Tibial artery (tissue), 4 donors: ENCODE measurements around the gene RHBDD1.
A peak's percentile ranks its signal among the peaks of the same experiment; 100 is the strongest.

ENCODE experiments used
- DNase-seq, 2 donors: peaks; one replicate each; pipeline ENCODE4 v3.0.0-alpha.2; 2019
- H3K27ac ChIP-seq, 2 donors: fragments of 200-600 bp; sonication (generic) in 1 of 2; 1 replicate in 1 of 2; 2 replicates in 1 of 2; pipeline ENCODE4 v1.5.1; 2018 to 2019; ENCODE audit warnings: mild to moderate bottlenecking in 1 of 2
- H3K27me3 ChIP-seq, 2 donors: fragments of 200-600 bp; sonication (generic) in 1 of 2; one replicate each; pipeline versions ENCODE4 v1.5.1 to v1.6.0; 2016 to 2019
- H3K36me3 ChIP-seq, 3 donors: fragments of 200-600 bp; sonication (generic) in 2 of 3; one replicate each; pipeline ENCODE4 v1.5.1; 2016 to 2019; ENCODE audit warnings: mild to moderate bottlenecking in 2 of 3
- H3K4me1 ChIP-seq, 4 donors: fragments of 200-600 bp; sonication (generic) in 2 of 4; 1 replicate in 3 of 4; 2 replicates in 1 of 4; pipeline ENCODE4 v1.5.1; 2016 to 2019
- H3K4me3 ChIP-seq, 2 donors: fragments of 200-600 bp; sonication (generic) in 1 of 2; 1 replicate in 1 of 2; 2 replicates in 1 of 2; pipeline ENCODE4 v1.5.1; 2018 to 2019; ENCODE audit warnings: mild to moderate bottlenecking in 2 of 2
- H3K9me3 ChIP-seq, 3 donors: fragments of 200-600 bp; sonication (generic) in 1 of 3; one replicate each; pipeline ENCODE4 v1.5.1; 2016 to 2019
- CTCF ChIP-seq, 2 experiments: fragments of 200-600 bp in 1 of 2; fragments of 450-650 bp in 1 of 2; IDR thresholded peaks; one replicate each; pipeline ENCODE4 v1.5.1; 2017 to 2019; ENCODE audit warnings: antibody characterized with exemption in 2 of 2, mild to moderate bottlenecking in 1 of 2, moderate library complexity in 1 of 2
- intact Hi-C: fragments of 100-400 bp; cut with DNase I; formaldehyde crosslinking; loops from one replicate; pipeline ENCODE4 v1.15.0; 2023; ENCODE audit warnings: low total_unique reads

RHBDD1 gene

GRCh38 chr2:226794751-226795171, 41.1 kb upstream of the RHBDD1 start:
- Histone ChIP-seq H3K27ac (peak overlapping the region; percentile 88 to 96), H3K27me3 (no peaks in the 10 kb centered on the region), H3K9me3 (no peaks in the 10 kb centered on the region), H3K4me1 (peaks cover 0 to 74% (median 51%) of the 10 kb centered on the region in 4 donors), H3K36me3 (peaks cover 0 to 28% (median 19%) of the 10 kb centered on the region in 3 donors), H3K4me3 (peak overlapping the region; percentile 44 to 45)
- no peak for TF ChIP-seq CTCF (IDR thresholded peaks at IDR 0.05)
- intact Hi-C loops, result loop anchor here (5.0 to 10.0 kb wide), 2 partner anchors 132 to 320 kb away; no protein-coding TSS in a partner anchor
- no peak for DNase-seq

GRCh38 chr2:226795281-226796011, 40.4 kb upstream of the RHBDD1 start:
- DNase-seq, result peak; percentile 23 to 68
- Histone ChIP-seq H3K36me3 (peaks cover 0 to 28% (median 19%) of the 10 kb centered on the region in 3 donors), H3K4me1 (peaks cover 0 to 72% (median 52%) of the 10 kb centered on the region in 4 donors), H3K9me3 (no peaks in the 10 kb centered on the region), H3K27ac (peak overlapping the region; percentile 88 to 96), H3K27me3 (no peaks in the 10 kb centered on the region), H3K4me3 (peak overlapping the region; percentile 44 to 45)
- intact Hi-C loops, result loop anchor here (10.0 kb wide), 1 partner anchor 321 kb away; no protein-coding TSS in a partner anchor
- peak in 1 of 2 experiments; percentile 4 for TF ChIP-seq CTCF (IDR thresholded peaks at IDR 0.05)

GRCh38 chr2:226796012-226796839, 39.6 kb upstream of the RHBDD1 start:
- DNase-seq, result no peak

GRCh38 chr2:226796840-226797288, 39.0 kb upstream of the RHBDD1 start:
- Histone ChIP-seq H3K4me3 (peak overlapping the region in 1 of 2 donors; percentile 45), H3K36me3 (peaks cover 0 to 28% (median 19%) of the 10 kb centered on the region in 3 donors), H3K27ac (peak overlapping the region; percentile 88 to 96), H3K27me3 (no peaks in the 10 kb centered on the region), H3K4me1 (peaks cover 0 to 77% (median 55%) of the 10 kb centered on the region in 4 donors), H3K9me3 (no peaks in the 10 kb centered on the region)
- intact Hi-C loops, result loop anchor here (10.0 kb wide), 1 partner anchor 322 kb away; no protein-coding TSS in a partner anchor
- peak in 1 of 2 donors; percentile 65 for DNase-seq
- peak in 1 of 2 experiments; percentile 25 for TF ChIP-seq CTCF (IDR thresholded peaks at IDR 0.05)

More at GRCh38 chr2:226796012-226796839, 39.6 kb upstream of the RHBDD1 start:
- peak overlapping the region; percentile 88 to 96 for H3K27ac ChIP-seq
- H3K4me3 ChIP-seq, result peak overlapping the region; percentile 44 to 45
- H3K9me3 ChIP-seq, result no peaks in the 10 kb centered on the region
- TF ChIP-seq CTCF (IDR thresholded peaks at IDR 0.05), result no peak
- intact Hi-C loops, result loop anchor here (10.0 kb wide), 1 partner anchor 321 kb away; no protein-coding TSS in a partner anchor
- no peaks in the 10 kb centered on the region for H3K27me3 ChIP-seq
- H3K36me3 ChIP-seq, result peaks cover 0 to 28% (median 19%) of the 10 kb centered on the region in 3 donors
- H3K4me1 ChIP-seq, result peaks cover 0 to 70% (median 51%) of the 10 kb centered on the region in 4 donors

- Histone ChIP-seq H3K4me3 (peak overlapping the region; percentile 85 to 92), H3K9me3 (no peaks in the 10 kb centered on the region), H3K27ac (peak overlapping the region; percentile 88 to 97), H3K27me3 (no peaks in the 10 kb centered on the region), H3K36me3 (peaks cover 0 to 28% (median 19%) of the 10 kb centered on the region in 3 donors), H3K4me1 (peaks cover 0 to 77% (median 50%) of the 10 kb centered on the region in 4 donors)
- peak in 1 of 2 donors; percentile 66 for DNase-seq
- TF ChIP-seq CTCF (IDR thresholded peaks at IDR 0.05), result no peak
- intact Hi-C loops, result loop anchor here (10.0 kb wide), 1 partner anchor 323 kb away; no protein-coding TSS in a partner anchor
These were observed 38.4 kb upstream of the RHBDD1 start for GRCh38 chr2:226797289-226797988.
